Right forelimb (tissue), 1 donor: ENCODE data around the gene OR4C6.

Experiments used
- DNase-seq: peaks from one replicate; pipeline ENCODE4 v3.0.0-alpha.2; 2018

Gene OR4C6

GRCh38 chr11:55661901-55662300 is at the start of gene OR4C6:
Gene OR4C6 (plus strand): TSS chr11:55662201. CDS start chr11:55665167, 2,966 bp downstream.
- DNase-seq: no peak

GRCh38 chr11:55624531-55624930 is 37.5 kb upstream of the OR4C6 start:
- DNase-seq: no peak

DNA sequence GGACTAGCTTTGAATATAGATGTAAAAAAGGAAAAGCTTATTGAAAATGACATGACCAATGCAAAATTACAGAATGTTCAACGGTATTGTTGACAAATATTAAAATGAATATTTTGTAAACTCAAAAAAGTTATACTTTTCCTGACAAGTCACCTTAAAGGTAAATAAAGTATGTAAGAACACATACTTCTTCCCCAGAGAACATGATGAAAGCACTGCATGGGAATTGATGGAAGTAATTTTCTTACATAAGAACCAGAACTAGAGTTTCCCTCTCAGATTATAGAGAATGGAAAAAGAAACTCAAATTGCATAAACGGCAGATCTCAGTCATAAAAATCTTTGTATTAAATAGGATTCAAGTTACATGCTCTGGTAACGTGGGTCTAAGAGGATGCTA is 27.2 kb upstream of the OR4C6 start, which contains the start of gene OR4P4:
OR4P4 (plus strand) TSS at position 301 of the 400 bp plus-strand sequence.
- DNase-seq: no peak

DNA sequence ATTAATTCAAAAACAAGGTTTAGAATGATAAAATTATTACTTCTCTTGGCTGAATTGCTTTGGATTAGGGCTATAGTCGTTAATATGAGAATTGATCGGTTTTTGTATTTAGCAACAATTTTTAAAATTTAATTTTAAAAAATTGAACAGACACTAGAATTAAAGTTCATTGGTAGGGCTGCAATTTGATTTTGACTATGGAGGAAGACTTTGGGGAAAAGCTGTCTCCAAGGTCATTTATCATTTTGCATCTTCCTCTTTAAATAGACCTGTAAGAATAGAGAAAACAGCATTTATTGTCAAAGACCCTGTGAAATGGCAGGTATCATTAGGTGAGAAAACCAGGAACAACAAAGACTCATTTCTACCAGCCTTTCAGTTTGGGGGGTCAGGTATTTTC is 14.0 kb upstream of the OR4C6 start, which contains the start of gene OR4S2:
OR4S2 (plus strand) TSS at position 301 of the 400 bp plus-strand sequence. CDS start 2,577 bp downstream, outside the sequence.
- DNase-seq: no peak

GRCh38 chr11:55652560-55652959 is 9.4 kb upstream of the OR4C6 start:
- no peak for DNase-seq

DNA sequence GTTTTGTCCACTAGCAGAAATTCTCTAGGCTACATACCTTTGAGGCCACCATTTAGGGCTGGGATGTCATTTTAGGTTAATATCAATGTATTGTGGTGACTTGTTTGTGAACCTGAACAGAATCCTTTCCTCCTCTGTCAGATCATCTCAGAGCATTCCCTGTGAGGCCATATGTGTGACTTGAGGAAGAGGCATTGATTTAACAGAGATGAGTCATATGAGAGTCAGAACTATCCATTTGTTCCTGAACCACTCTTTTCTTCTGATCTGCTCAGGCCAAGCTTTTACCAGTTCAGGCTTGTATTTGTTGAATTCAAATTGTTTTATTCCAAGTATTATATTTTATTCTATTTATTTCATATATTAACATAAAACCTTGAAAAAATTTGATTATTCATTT is 6.9 kb upstream of the OR4C6 start:
- no peak for DNase-seq

GRCh38 chr11:55658031-55658573 is 3.9 kb upstream of the OR4C6 start:
- DNase-seq: no peak

DNA sequence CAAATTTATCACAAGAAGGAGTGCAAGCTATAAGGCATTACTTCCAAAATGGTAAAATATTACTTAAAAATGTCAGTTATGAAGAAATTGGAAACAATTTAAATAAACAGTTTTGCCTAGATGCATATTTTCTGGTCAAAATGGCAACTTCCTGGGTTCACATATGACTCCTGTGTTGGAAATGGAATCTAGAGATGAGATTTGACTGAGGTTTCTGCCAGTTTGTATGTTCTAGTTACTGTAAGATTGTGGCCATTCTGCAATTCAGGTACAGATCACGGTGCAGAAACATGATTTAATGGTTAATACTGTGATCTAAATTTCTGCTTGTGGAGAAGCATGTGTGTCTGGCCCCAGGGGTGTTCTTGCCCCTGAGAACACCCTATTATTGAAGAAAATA is 3.4 kb upstream of the OR4C6 start:
- DNase-seq: no peak

DNA sequence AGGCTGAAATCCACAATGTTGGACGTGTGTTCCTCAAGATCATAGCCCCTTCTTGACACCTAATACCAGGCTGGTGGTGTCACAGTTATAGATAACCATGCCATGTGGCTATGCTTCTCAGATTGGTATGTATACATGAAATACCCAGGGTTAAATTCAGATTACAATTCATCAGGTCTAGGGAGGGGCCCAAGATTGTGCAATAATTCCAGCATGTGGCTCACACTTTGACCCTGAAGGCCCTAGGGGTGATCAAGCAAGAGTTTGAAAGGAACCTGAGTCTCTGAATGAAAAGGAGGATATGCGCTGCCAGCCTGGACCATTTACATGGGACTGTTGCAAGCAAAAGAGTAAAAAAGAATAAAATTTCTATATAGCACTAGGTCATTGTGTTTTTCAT is 7.4 kb downstream of the OR4C6 start:
- no peak for DNase-seq

DNA sequence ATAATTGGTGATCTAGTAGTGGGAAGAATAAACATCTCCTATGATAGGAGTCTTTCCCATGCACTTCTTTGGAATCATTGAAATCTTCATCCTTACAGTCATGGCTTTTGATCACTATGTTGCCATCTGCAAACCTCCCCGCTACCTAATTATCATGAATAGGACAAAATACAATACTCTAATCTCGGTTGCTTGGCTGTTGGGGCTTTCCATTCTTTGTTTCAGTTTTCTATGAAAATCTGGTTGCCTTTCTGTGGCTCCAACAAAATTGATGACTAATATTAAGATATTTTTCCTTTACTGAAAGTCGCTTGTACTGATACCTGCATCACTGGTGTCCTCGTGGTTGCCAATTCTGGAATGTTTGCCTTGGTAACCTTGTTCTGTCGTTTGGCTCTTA is 11.9 kb downstream of the OR4C6 start:
- no peak for DNase-seq

DNA sequence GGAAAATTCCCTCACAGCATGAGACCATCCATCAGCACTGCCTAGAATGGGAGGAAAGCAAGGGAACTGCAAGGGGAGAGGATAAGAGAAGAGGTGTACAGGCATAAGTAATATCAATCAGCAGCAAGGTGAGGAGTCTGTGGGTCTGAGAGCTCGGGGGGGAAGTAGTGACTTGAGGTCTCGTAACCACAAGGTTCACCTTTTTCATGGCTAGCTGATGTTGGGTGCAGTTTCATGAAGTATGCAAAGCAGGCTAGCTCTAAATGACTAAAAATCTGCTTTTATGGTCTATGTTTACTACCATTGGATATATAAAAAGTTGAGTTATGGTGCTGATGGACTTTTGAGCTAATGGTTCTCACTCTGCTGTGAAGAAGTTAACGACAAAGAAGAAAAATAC is 35.8 kb downstream of the OR4C6 start:
- DNase-seq: no peak

GRCh38 chr11:55701429-55701828 is 39.4 kb downstream of the OR4C6 start:
- DNase-seq: no peak

DNA sequence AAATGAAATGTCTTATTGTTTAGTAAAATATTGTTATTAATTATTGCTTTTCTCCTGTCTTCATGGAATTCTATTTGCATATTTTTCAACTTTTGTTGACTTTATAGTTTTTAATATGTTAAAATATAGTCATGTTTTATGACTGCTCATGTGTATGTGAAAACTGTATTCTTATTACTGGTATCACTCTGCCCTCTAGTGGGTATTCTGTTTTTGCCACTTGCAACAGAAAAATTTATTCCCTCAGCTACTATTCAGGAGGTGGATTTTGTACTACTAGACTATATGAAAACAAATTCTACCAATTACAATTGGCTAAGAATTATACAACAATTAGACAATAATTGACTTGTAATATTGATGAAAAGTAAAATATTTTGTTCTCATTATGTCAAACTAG is 45.0 kb downstream of the OR4C6 start:
- DNase-seq: no peak

- no peak for DNase-seq
These were observed 53.2 kb downstream of the OR4C6 start for GRCh38 chr11:55714982-55715888.
